GM23338 (cell line): Measurements from ENCODE around the gene PRKCD. TPM values are rescaled to one million over a fixed set of nuclear protein-coding genes. Genes with fewer than 3 reads are reported as not detected.

Experiments
- ATAC-seq: fragments of 200-7000 bp; cut with Tn5 transposase; 3 replicates; pipeline ENCODE4 v1.9.1; 2020
- DNase-seq: peaks from one replicate; pipeline ENCODE4 v3.0.0-alpha.2; 2015; ENCODE audit warnings: low spot score
- H2AFZ ChIP-seq: fragments of 200-600 bp; sonication (generic); 2 replicates; pipeline ENCODE4 v1.8.0; 2016; ENCODE audit warnings: antibody characterized with exemption, mild to moderate bottlenecking, moderate library complexity
- H3F3A ChIP-seq: fragments of 200-600 bp; sonication (generic); replicated peaks from 2 replicates; pipeline ENCODE4 v1.8.0; 2017; ENCODE audit warnings: antibody characterized with exemption, mixed run types, low read depth
- H3K27ac ChIP-seq: fragments of 200-600 bp; sonication (generic); 2 replicates; pipeline ENCODE4 v1.6.1; 2016; ENCODE audit warnings: low read depth
- H3K27me3 ChIP-seq: fragments of 200-600 bp; sonication (generic); 2 replicates; pipeline ENCODE4 v1.8.0; 2016; ENCODE audit warnings: mild to moderate bottlenecking, mixed run types, moderate library complexity; ENCODE audit not compliant: insufficient read depth
- H3K36me3 ChIP-seq: fragments of 200-600 bp; sonication (generic); 2 replicates; pipeline ENCODE4 v1.8.0; 2016; ENCODE audit warnings: mild to moderate bottlenecking; ENCODE audit not compliant: insufficient read depth
- H3K4me1 ChIP-seq: fragments of 200-600 bp; sonication (generic); 2 replicates; pipeline ENCODE4 v1.8.0; 2016; ENCODE audit warnings: mild to moderate bottlenecking, moderate library complexity; ENCODE audit not compliant: insufficient read depth
- H3K4me2 ChIP-seq: fragments of 200-600 bp; sonication (generic); 2 replicates; pipeline ENCODE4 v1.7.1; 2017; ENCODE audit warnings: mixed run types
- H3K4me3 ChIP-seq: fragments of 200-600 bp; sonication (generic); 2 replicates; pipeline ENCODE4 v1.6.1; 2016; ENCODE audit warnings: mixed run types
- H3K79me2 ChIP-seq: fragments of 200-600 bp; sonication (generic); replicated peaks from 2 replicates; pipeline ENCODE4 v1.8.0; 2017; ENCODE audit warnings: mild to moderate bottlenecking; ENCODE audit not compliant: insufficient read depth
- H3K9me2 ChIP-seq: fragments of 200-600 bp; sonication (generic); 2 replicates; pipeline ENCODE4 v1.8.0; 2017; ENCODE audit not compliant: insufficient read depth
- H4K20me1 ChIP-seq: fragments of 200-600 bp; sonication (generic); replicated peaks from 2 replicates; pipeline ENCODE4 v1.8.0; 2017; ENCODE audit warnings: mild to moderate bottlenecking; ENCODE audit not compliant: insufficient read depth
- H3K27ac Mint-ChIP-seq: 2 replicates; pipeline ENCODE4 v1.8.0; 2020; ENCODE audit warnings: inconsistent platforms, mild to moderate bottlenecking, moderate library complexity, mixed read lengths
- H3K27me3 Mint-ChIP-seq: 3 replicates; pipeline ENCODE4 v1.8.0; 2022; ENCODE audit warnings: low read depth, mild to moderate bottlenecking, moderate library complexity, mixed read lengths, inconsistent platforms; ENCODE audit not compliant: insufficient read depth, poor library complexity
- H3K36me3 Mint-ChIP-seq: 3 replicates; pipeline ENCODE4 v1.8.0; 2021; ENCODE audit warnings: low read depth, mild to moderate bottlenecking, inconsistent platforms, moderate library complexity, mixed read lengths
- H3K4me1 Mint-ChIP-seq: 3 replicates; pipeline ENCODE4 v1.8.0; 2020; ENCODE audit warnings: mild to moderate bottlenecking, inconsistent platforms, mixed read lengths
- H3K4me3 Mint-ChIP-seq: 3 replicates; pipeline ENCODE4 v1.8.0; 2021; ENCODE audit warnings: moderate library complexity, mild to moderate bottlenecking, inconsistent platforms, mixed read lengths
- H3K9me3 Mint-ChIP-seq: 3 replicates; pipeline ENCODE4 v1.8.0; 2020; ENCODE audit warnings: moderate library complexity, mild to moderate bottlenecking, inconsistent platforms, mixed read lengths
- CREB1 ChIP-seq: fragments of 250-450 bp; sonication (Bioruptor Pico); IDR thresholded peaks from 2 replicates; pipeline ENCODE4 v1.5.0; 2020; ENCODE audit warnings: low read depth, mild to moderate bottlenecking, moderate library complexity
- CTCF ChIP-seq, 2 experiments: fragments of 200-600 bp in 1 of 2; sonication (generic) in 1 of 2; conservative IDR thresholded peaks; 2 replicates each; pipeline versions ENCODE4 v1.5.1 to v1.6.1; 2016 to 2017; ENCODE audit warnings: antibody characterized with exemption in 2 of 2, low read depth in 2 of 2, mild to moderate bottlenecking in 2 of 2, moderate library complexity in 1 of 2
- EZH2 ChIP-seq: fragments of 200-600 bp; sonication (generic); IDR thresholded peaks from one replicate; pipeline ENCODE4 v1.8.0; 2017; ENCODE audit warnings: antibody characterized with exemption, mild to moderate bottlenecking, low read depth; ENCODE audit not compliant: unreplicated experiment
- EZH2phosphoT487 ChIP-seq: fragments of 200-600 bp; sonication (generic); IDR thresholded peaks from one replicate; pipeline ENCODE4 v1.8.1; 2018; ENCODE audit warnings: antibody characterized with exemption; ENCODE audit not compliant: unreplicated experiment
- NANOG ChIP-seq: IDR thresholded peaks from 2 replicates; pipeline ENCODE4 v1.6.1; 2016; ENCODE audit warnings: antibody characterized with exemption, borderline replicate concordance
- REST ChIP-seq: IDR thresholded peaks from one replicate; pipeline ENCODE4 v1.6.1; 2018; ENCODE audit warnings: antibody characterized with exemption; ENCODE audit not compliant: unreplicated experiment
- ZNF462 ChIP-seq: fragments of 250-450 bp; sonication (Bioruptor Pico); IDR thresholded peaks from 2 replicates; pipeline ENCODE4 v1.5.0; 2020; ENCODE audit warnings: mild to moderate bottlenecking, moderate library complexity
- polyA plus RNA-seq: library from polyadenylated mRNA; unstranded; fragments of >200 nt; fragmentation: Nextera tagmentation; extraction: Ambion mirVana; gene quantifications from 2 replicates; pipeline ENCODE4 v1.2.1, GENCODE V29; 2016
- total RNA-seq: library from RNA; depleted of rRNA; stranded (reverse); fragments of >200 nt; shearing (Covaris generic); gene quantifications from 2 replicates; pipeline ENCODE4 v1.2.3, GENCODE V29; 2014

Gene PRKCD
- total and polyA plus RNA-seq, 2 experiments from 2014 or later: 11.3 to 11.8 TPM

- TF ChIP-seq REST (no peak), CTCF (conservative IDR thresholded peaks at IDR 0.05; ENCODE audit: low read depth in 2 of 2) (0 out of 4 replicates have a peak, but pooled peaks have one; percentile 1 to 25)
These were observed 30.6 kb upstream of the PRKCD start, which contains the start of gene RFT1 (continued) for GRCh38 chr3:53130179-53131061.

- H3K9me3 Mint-ChIP-seq: no peaks in the 10 kb centered on the region
- Histone ChIP-seq H3K4me2 (peak overlapping the region; percentile 95; the same call in 1 of the 2 replicates), H3K27me3 (no peaks in the 10 kb centered on the region), H3K4me3 (peak overlapping the region; percentile 92; the same call in 1 of the 2 replicates), H3K27ac (peak overlapping the region; percentile 64; the same call in 1 of the 2 replicates), H4K20me1 (no peaks in the 10 kb centered on the region), H3F3A (peaks cover 3% of the 10 kb centered on the region; the same call in 1 of the 2 replicates), H3K9me2 (no peaks in the 10 kb centered on the region), H2AFZ (peak overlapping the region; percentile 90), H3K4me1 (peaks cover 4% of the 10 kb centered on the region), H3K79me2 (peaks cover 15% of the 10 kb centered on the region), H3K36me3 (no peaks in the 10 kb centered on the region)
- ATAC-seq (no peak), DNase-seq (no peak)
- no peaks in the 10 kb centered on the region for H3K36me3 Mint-ChIP-seq
- peaks cover 11% of the 10 kb centered on the region for H3K4me1 Mint-ChIP-seq
- H3K27ac Mint-ChIP-seq: peak overlapping the region; percentile 94; the same call in 1 of the 2 replicates
- no peaks in the 10 kb centered on the region for H3K27me3 Mint-ChIP-seq
- H3K4me3 Mint-ChIP-seq: peak overlapping the region; percentile 98
- TF ChIP-seq NANOG: no peak
- no peak for TF ChIP-seq ZNF462 (CRISPR knock-in tag)
- TF ChIP-seq CTCF (conservative IDR thresholded peaks at IDR 0.05; ENCODE audit: low read depth in 2 of 2): no peak
- no peak for TF ChIP-seq CREB1
- TF ChIP-seq EZH2: no peak
- TF ChIP-seq EZH2phosphoT487: no peak
These were observed 29.9 kb upstream of the PRKCD start for GRCh38 chr3:53131096-53131495.
